ENCODE measurements around the gene PDZD7.

GRCh38 chr10:100982916-100983830 is 47.8 kb downstream of the PDZD7 start:
- TF ChIP-seq POLR2AphosphoS5 (IDR thresholded peaks at IDR 0.05) (no peak), POLR2A (IDR thresholded peaks at IDR 0.05) (no peak), EP300 (IDR thresholded peaks at IDR 0.05) (no peak)
- TF ChIP-seq, protein P1, sequence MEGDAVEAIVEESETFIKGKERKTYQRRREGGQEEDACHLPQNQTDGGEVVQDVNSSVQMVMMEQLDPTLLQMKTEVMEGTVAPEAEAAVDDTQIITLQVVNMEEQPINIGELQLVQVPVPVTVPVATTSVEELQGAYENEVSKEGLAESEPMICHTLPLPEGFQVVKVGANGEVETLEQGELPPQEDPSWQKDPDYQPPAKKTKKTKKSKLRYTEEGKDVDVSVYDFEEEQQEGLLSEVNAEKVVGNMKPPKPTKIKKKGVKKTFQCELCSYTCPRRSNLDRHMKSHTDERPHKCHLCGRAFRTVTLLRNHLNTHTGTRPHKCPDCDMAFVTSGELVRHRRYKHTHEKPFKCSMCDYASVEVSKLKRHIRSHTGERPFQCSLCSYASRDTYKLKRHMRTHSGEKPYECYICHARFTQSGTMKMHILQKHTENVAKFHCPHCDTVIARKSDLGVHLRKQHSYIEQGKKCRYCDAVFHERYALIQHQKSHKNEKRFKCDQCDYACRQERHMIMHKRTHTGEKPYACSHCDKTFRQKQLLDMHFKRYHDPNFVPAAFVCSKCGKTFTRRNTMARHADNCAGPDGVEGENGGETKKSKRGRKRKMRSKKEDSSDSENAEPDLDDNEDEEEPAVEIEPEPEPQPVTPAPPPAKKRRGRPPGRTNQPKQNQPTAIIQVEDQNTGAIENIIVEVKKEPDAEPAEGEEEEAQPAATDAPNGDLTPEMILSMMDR (IDR thresholded peaks at IDR 0.05) = no peak
